Ectodermal cell (in vitro differentiated cells): ENCODE measurements around the gene NANOS3.

Source experiments
- H3K27ac ChIP-seq: 2 replicates; pipeline ENCODE4 v1.7.0; 2013; ENCODE audit warnings: mild to moderate bottlenecking, low read depth, low read length; ENCODE audit not compliant: insufficient read depth, poor library complexity, severe bottlenecking
- H3K27me3 ChIP-seq: 2 replicates; pipeline ENCODE4 v1.7.0; 2013; ENCODE audit warnings: mild to moderate bottlenecking, low read length; ENCODE audit not compliant: insufficient read depth, control insufficient read depth, poor library complexity, severe bottlenecking
- H3K36me3 ChIP-seq: one replicate; pipeline ENCODE4 v1.7.0; 2013; ENCODE audit warnings: low read length; ENCODE audit not compliant: control insufficient read depth, insufficient read depth
- H3K4me1 ChIP-seq: one replicate; pipeline ENCODE4 v1.7.0; 2013; ENCODE audit warnings: low read length; ENCODE audit not compliant: control insufficient read depth, insufficient read depth
- H3K4me3 ChIP-seq: 2 replicates; pipeline ENCODE4 v1.7.0; 2013; ENCODE audit warnings: low read depth, low read length, control low read depth; ENCODE audit not compliant: insufficient read depth
- H3K9me3 ChIP-seq: 2 replicates; pipeline ENCODE4 v1.7.0; 2013; ENCODE audit warnings: mild to moderate bottlenecking, low read length, moderate library complexity; ENCODE audit not compliant: control insufficient read depth
- WGBS, 2 experiments: methylation state at CpG; one replicate each; pipeline ENCODE4 v1.1.7; 2013; ENCODE audit warnings: missing lambda C conversion rate in 2 of 2; 5-methylcytosine and 5-hydroxymethylcytosine counted together

NANOS3 gene

GRCh38 chr19:13838435-13839129, 38.4 kb upstream of the NANOS3 start:
- Histone ChIP-seq H3K9me3 (no peaks in the 10 kb centered on the region), H3K4me1 (peaks cover 29% of the 10 kb centered on the region), H3K27me3 (peaks cover 17% of the 10 kb centered on the region), H3K27ac (no peak overlapping the region), H3K4me3 (no peak overlapping the region), H3K36me3 (no peaks in the 10 kb centered on the region)
- WGBS, 2 experiments, result 90 to 96% methylated on average over 17 to 18 of the region's 18 CpGs

- whole genome bisulfite sequencing, 2 experiments, result 87 to 88% methylated on average over 36 of the region's 36 CpGs
- Histone ChIP-seq H3K27me3 (peaks cover 17% of the 10 kb centered on the region), H3K4me1 (peaks cover 36% of the 10 kb centered on the region), H3K9me3 (no peaks in the 10 kb centered on the region), H3K36me3 (no peaks in the 10 kb centered on the region), H3K27ac (no peak overlapping the region), H3K4me3 (no peak overlapping the region)
Observed at GRCh38 chr19:13839130-13839937, 37.6 kb upstream of the NANOS3 start.

- peaks cover 36% of the 10 kb centered on the region for H3K4me1 ChIP-seq
- peaks cover 17% of the 10 kb centered on the region for H3K27me3 ChIP-seq
- no peaks in the 10 kb centered on the region for H3K9me3 ChIP-seq
- no peak overlapping the region for H3K27ac ChIP-seq
- H3K4me3 ChIP-seq, result no peak overlapping the region
- 94 to 95% methylated on average over 6 of the region's 6 CpGs for WGBS, 2 experiments
- H3K36me3 ChIP-seq, result no peaks in the 10 kb centered on the region
Observed at GRCh38 chr19:13839938-13840304, 37.0 kb upstream of the NANOS3 start.

GRCh38 chr19:13840305-13841085, 36.4 kb upstream of the NANOS3 start:
- Histone ChIP-seq H3K36me3 (no peaks in the 10 kb centered on the region), H3K4me1 (peaks cover 36% of the 10 kb centered on the region), H3K27me3 (peaks cover 17% of the 10 kb centered on the region), H3K27ac (no peak overlapping the region), H3K9me3 (no peaks in the 10 kb centered on the region), H3K4me3 (no peak overlapping the region)
- WGBS, 2 experiments, result 91 to 95% methylated on average over 21 to 23 of the region's 23 CpGs

GRCh38 chr19:13841086-13841961, 35.6 kb upstream of the NANOS3 start:
- H3K27ac ChIP-seq, result no peak overlapping the region
- H3K4me3 ChIP-seq, result peak overlapping the region; percentile 47
- WGBS, 2 experiments, result 93 to 95% methylated on average over 26 of the region's 26 CpGs
- H3K27me3 ChIP-seq, result peaks cover 17% of the 10 kb centered on the region
- peaks cover 36% of the 10 kb centered on the region for H3K4me1 ChIP-seq
- H3K9me3 ChIP-seq, result no peaks in the 10 kb centered on the region
- H3K36me3 ChIP-seq, result no peaks in the 10 kb centered on the region

GRCh38 chr19:13841962-13842290, 35.0 kb upstream of the NANOS3 start:
- peak overlapping the region; percentile 47 for H3K4me3 ChIP-seq
- H3K9me3 ChIP-seq, result no peaks in the 10 kb centered on the region
- H3K27me3 ChIP-seq, result peaks cover 17% of the 10 kb centered on the region
- no peaks in the 10 kb centered on the region for H3K36me3 ChIP-seq
- 16 to 19% methylated on average over 10 to 11 of the region's 11 CpGs for WGBS, 2 experiments
- H3K4me1 ChIP-seq, result peaks cover 43% of the 10 kb centered on the region
- no peak overlapping the region for H3K27ac ChIP-seq

GRCh38 chr19:13842291-13843103, 34.4 kb upstream of the NANOS3 start:
- Histone ChIP-seq H3K27ac (no peak overlapping the region), H3K4me3 (peak overlapping the region; percentile 47), H3K4me1 (peaks cover 43% of the 10 kb centered on the region), H3K9me3 (no peaks in the 10 kb centered on the region), H3K27me3 (peaks cover 17% of the 10 kb centered on the region), H3K36me3 (no peaks in the 10 kb centered on the region)
- whole genome bisulfite sequencing, 2 experiments, result 0% methylated on average over 95 of the region's 95 CpGs

- H3K4me1 ChIP-seq, result peaks cover 46% of the 10 kb centered on the region
- H3K4me3 ChIP-seq, result peak overlapping the region; percentile 47
- H3K36me3 ChIP-seq, result no peaks in the 10 kb centered on the region
- WGBS, 2 experiments, result 34 to 35% methylated on average over 24 of the region's 24 CpGs
- H3K9me3 ChIP-seq, result no peaks in the 10 kb centered on the region
- no peak overlapping the region for H3K27ac ChIP-seq
- H3K27me3 ChIP-seq, result peaks cover 17% of the 10 kb centered on the region
Observed at GRCh38 chr19:13843104-13843921, 33.6 kb upstream of the NANOS3 start.
